ACHN (cell line): ENCODE data around the gene FOXP2.
"Not testable (repeated sequence)": the region's sequence is repeated elsewhere in the genome, so short reads cannot be mapped to it uniquely, and the experiment has no call there.

Source experiments
- DNase-seq: peaks from one replicate; pipeline ENCODE4 v3.0.0-alpha.2; 2015
- in situ Hi-C: cut with HindIII; loops from 2 replicates; pipeline ENCODE4 v1.10.0; 2017; ENCODE audit warnings: low sequenced_read_pairs, low pct_ligation_motif_present, low pct_unique_long_range_greater_than_20kb

The FOXP2 gene

DNA sequence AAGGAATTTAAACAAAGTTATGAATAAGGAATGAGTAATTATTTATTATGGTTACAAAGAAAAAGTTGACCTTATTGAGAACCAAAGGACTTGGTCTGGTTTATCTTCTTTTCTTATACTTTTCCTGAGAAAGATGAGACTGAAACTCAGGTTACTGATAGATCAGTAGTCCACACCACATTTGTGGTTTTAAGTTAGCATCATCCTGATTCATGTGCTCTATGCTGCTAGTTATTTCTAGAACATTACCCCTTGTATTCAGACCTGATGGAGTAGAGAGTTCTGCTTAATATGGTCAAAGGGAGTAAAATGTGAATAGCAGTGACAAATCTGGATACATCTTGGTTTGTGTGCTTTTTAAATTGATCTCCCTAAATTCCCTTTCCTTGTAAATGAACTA, 63.8 kb downstream of the FOXP2 start:
- no peak for DNase-seq
- in situ Hi-C loops = no loop called here

- DNase-seq = no peak
- in situ Hi-C loops = no loop called here
These were observed 67.4 kb downstream of the FOXP2 start for GRCh38 chr7:114481999-114482398.

- in situ Hi-C loops = no loop called here
- DNase-seq = no peak
These were observed 69.6 kb downstream of the FOXP2 start for GRCh38 chr7:114484226-114484625.

GRCh38 chr7:114487174-114487573, 72.6 kb downstream of the FOXP2 start:
- in situ Hi-C loops = no loop called here

GRCh38 chr7:114488696-114489095, 74.1 kb downstream of the FOXP2 start:
- DNase-seq = no peak
- in situ Hi-C loops = no loop called here

More at GRCh38 chr7:114487174-114487573, 72.6 kb downstream of the FOXP2 start:
- DNase-seq = no peak

DNA sequence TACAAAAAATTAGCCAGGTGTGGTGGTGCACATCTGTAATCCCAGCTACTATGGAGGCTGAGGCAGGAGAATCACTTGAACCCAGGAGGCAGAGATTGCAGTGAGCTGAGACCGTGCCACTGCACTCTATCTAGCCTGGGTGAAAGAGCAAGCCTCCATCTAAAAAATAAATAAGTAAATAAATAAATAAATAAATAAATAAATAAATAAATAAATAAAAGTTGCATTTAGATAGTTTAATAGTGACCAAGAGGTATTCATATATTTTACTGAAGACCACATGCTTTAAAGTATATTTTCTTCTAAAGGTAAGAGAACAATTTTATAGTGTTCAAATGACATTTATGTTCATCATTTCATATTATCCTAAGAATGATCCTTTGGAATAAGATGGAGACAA, 82.9 kb downstream of the FOXP2 start:
- DNase-seq, in situ Hi-C loops: not testable (repeated sequence)

DNA sequence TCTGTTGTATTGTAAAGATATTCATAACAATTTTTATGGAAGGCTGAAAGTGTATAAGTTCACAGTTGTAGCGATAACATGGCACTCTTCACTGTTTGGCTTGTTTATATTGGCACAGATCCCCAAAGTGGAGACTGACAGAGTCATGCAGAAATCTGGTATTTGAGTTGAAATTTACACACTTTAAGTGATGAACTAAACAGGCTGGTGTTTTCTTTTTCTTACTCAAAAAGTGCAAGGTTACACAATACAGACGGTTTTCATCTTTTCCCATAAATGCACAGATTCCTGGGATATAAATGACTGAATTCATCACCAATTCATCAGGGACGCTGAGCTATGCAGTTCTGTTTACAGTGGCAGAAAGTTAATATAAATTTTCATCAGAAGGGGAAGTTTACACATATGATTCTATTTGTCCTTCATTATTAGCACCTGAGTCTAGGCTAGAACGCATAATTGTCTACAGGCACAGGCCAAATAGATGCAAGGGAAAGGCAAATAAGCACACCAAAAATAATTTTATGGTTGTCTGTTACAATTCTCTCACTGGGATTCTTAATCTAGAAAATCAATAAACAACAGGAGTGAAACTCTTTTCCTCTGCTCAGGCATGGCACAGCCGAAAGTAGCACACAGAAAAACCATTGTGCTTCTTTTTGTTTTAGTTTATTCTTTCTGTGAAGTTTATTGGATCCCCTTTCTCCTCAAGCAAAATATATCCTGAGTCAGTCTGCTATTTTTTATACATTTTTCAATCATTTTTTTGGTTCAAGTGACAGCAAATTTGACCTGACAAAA, 88.0 kb downstream of the FOXP2 start:
- in situ Hi-C loops = no loop called here
- DNase-seq = no peak

GRCh38 chr7:114504586-114504985, 90.0 kb downstream of the FOXP2 start:
- in situ Hi-C loops = no loop called here
- no peak for DNase-seq

DNA sequence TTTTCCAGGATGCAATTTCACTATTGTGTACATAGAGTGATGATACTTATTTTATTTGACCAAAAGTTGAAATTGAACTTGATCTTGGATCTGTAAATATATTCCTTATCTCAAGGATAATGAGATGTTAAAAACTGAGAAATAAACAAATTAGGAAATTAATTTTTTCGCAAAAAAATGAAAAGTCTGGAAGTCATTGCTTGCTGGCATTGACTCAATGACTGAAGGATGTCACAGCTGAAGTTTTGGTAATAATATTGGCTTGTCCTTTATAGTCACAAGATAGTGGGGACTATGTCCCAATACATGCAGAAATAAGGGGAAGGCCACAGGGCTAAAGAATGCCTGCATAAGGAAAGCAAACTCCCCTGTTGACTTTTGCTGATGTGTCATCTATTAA, 92.8 kb downstream of the FOXP2 start:
- in situ Hi-C loops = no loop called here
- no peak for DNase-seq

GRCh38 chr7:114508086-114508485, 93.5 kb downstream of the FOXP2 start:
- in situ Hi-C loops = no loop called here
- peak; percentile 24 for DNase-seq

- DNase-seq, in situ Hi-C loops: not testable (repeated sequence)
These were observed 96.2 kb downstream of the FOXP2 start for GRCh38 chr7:114510824-114511223.

GRCh38 chr7:114519240-114519639, 104.6 kb downstream of the FOXP2 start:
- DNase-seq = no peak
- in situ Hi-C loops = no loop called here

GRCh38 chr7:114522081-114522480, 107.5 kb downstream of the FOXP2 start:
- in situ Hi-C loops = no loop called here
- no peak for DNase-seq

GRCh38 chr7:114527589-114527988, 113.0 kb downstream of the FOXP2 start:
- DNase-seq = no peak
- in situ Hi-C loops = no loop called here

DNA sequence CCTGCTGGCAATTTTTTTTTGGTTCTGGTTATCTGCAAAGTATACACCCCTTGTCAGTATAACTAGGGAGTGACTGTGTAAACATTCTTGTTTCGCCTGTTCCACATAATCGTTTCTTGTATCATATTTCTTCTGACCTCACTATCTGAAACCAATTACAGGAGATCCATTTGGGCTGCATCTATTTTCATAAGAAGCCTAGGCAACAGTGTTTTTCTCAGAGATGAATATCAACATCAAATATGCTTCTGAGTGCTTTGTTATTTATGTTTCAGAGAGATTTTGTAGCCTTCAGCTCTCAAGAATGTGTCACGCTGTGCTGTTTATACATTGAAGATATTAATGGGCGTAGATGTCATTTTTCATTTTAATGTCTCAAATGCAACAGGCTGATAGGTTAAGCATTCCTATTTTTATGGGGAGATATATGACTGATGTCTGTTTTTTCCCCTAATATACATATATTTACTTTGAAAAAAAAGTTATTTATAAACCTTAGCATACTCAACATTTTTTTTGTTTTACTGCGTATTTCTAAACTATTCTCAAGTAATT, 115.5 kb downstream of the FOXP2 start:
- DNase-seq = no peak
- in situ Hi-C loops = no loop called here

DNA sequence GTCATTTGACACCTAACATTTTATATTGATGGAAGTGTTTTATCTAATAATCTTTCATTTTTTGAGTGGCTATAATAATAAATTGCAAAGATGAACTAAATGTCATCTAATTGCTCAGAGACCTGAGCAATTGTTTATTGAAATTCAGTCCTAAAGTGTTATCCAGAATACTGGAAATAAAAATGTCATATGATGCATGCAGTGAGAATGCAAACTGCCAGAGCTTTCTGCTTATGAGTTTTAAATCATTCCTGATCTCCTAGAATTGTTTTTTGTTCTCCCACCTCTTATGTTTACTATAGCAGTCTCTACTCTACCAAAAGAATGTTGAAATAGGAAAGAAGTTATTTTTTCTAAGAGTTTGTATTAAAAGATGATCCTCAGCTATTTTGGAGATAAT, 116.7 kb downstream of the FOXP2 start:
- no peak for DNase-seq
- in situ Hi-C loops = no loop called here

DNA sequence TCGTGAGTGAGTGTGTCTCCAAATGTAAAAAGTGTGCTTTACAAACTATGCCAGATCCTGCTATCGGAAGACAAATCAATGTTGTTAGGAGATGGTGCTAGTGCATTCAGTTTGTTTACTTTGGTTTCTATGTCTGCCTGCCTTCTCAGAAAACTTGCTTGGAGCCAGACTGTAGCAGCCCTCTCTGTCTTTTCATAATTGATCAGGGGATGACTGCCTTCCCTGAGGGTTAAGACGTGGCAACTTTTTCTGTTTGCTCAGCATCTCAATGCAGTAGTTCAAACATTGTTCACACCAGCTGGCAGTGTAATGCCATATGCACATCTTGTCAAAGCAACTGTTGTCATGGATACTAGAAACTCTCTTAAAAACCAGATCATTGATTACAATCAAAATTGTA, 118.5 kb downstream of the FOXP2 start:
- no peak for DNase-seq
- in situ Hi-C loops = no loop called here

DNA sequence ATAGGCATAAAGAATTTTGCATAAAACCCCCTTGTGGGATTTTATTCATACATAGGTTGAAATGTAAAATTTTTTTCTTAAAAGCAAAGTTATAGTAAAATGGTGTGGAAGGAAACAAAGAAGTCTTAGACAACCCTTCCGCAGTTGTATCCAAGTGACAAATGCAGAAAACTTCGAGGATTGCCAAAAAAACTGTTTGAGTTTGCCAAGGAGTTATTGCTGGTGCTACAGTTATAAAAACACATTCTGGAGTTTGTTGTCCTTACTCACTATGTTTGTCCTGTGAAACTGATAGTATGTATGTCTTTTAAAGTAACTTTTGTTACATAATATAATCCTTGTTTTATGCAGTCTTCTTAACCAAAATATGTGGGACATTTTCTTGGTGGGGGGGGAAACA, 120.3 kb downstream of the FOXP2 start:
- in situ Hi-C loops = no loop called here
- DNase-seq = no peak

GRCh38 chr7:114539575-114539974, 125.0 kb downstream of the FOXP2 start:
- DNase-seq = peak; percentile 42
- in situ Hi-C loops = no loop called here

DNA sequence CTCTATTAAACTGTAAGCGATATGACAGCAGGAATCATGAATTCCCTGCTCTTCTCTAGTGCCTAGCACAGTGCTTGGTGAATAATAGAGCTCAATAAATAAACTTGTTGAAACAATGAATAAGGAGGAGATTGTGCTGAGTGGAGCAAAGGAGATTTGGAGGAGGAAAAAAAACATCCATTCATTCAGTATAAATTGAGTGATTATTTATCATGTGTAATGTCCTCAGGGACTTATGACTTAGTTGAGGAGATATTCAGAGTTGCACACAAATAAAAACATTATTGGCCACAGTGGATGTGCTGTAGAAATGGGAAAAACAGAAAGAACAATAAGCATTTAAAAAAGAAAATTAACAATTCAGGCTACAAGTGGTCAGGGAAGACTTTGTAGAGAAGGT, 125.7 kb downstream of the FOXP2 start:
- in situ Hi-C loops = no loop called here
- DNase-seq = no peak
